SK-N-SH treated with all-trans-retinoic acid at 6 μM for 48 hours (cell line): ENCODE measurements around the gene ODAM.
"Not testable (repeated sequence)": the region's sequence is repeated elsewhere in the genome, so short reads cannot be mapped to it uniquely, and the experiment has no call there.

Experiments used
- ATAC-seq: fragments of 200-7000 bp; cut with Tn5 transposase; 3 replicates; pipeline ENCODE4 v1.9.1; 2020; ENCODE audit warnings: mild to moderate bottlenecking, moderate library complexity
- ARNTL ChIP-seq: fragments of 450-650 bp; formaldehyde crosslinking; IDR thresholded peaks from 2 replicates; pipeline ENCODE4 v1.5.0; 2020; ENCODE audit warnings: low read depth, mild to moderate bottlenecking, moderate library complexity, borderline replicate concordance
- CREB5 ChIP-seq: fragments of 250-450 bp; sonication (Bioruptor Pico); IDR thresholded peaks from 2 replicates; pipeline ENCODE4 v1.5.1; 2020; ENCODE audit warnings: low read depth, mild to moderate bottlenecking, moderate library complexity
- CSDC2 ChIP-seq: fragments of 250-450 bp; sonication (Bioruptor Pico); IDR thresholded peaks from 2 replicates; pipeline ENCODE4 v1.5.0; 2020; ENCODE audit warnings: mild to moderate bottlenecking, moderate library complexity
- CSRNP3 ChIP-seq: fragments of 250-450 bp; sonication (Bioruptor Pico); IDR thresholded peaks from 2 replicates; pipeline ENCODE4 v1.5.1; 2021; ENCODE audit warnings: mild to moderate bottlenecking, moderate library complexity
- ESRRG ChIP-seq: fragments of 250-450 bp; sonication (Bioruptor Pico); IDR thresholded peaks from 2 replicates; pipeline ENCODE4 v1.6.1; 2021; ENCODE audit warnings: mild to moderate bottlenecking
- GLIS3 ChIP-seq: fragments of 250-450 bp; sonication (Bioruptor Pico); IDR thresholded peaks from 2 replicates; pipeline ENCODE4 v1.5.0; 2020; ENCODE audit warnings: mild to moderate bottlenecking, moderate library complexity
- ISL1 ChIP-seq: fragments of 250-450 bp; sonication (Bioruptor Pico); IDR thresholded peaks from 2 replicates; pipeline ENCODE4 v2.1.2; 2022; ENCODE audit warnings: mild to moderate bottlenecking, moderate library complexity
- PATZ1 ChIP-seq: fragments of 250-450 bp; sonication (Bioruptor Pico); IDR thresholded peaks from 2 replicates; pipeline ENCODE4 v1.8.0; 2020; ENCODE audit warnings: mild to moderate bottlenecking, moderate library complexity, borderline replicate concordance
- PPARA ChIP-seq: fragments of 250-450 bp; sonication (Bioruptor Pico); IDR thresholded peaks from 2 replicates; pipeline ENCODE4 v1.5.0; 2020; ENCODE audit warnings: mild to moderate bottlenecking, borderline replicate concordance
- SNAI2 ChIP-seq: fragments of 250-450 bp; sonication (Bioruptor Pico); IDR thresholded peaks from 2 replicates; pipeline ENCODE4 v1.5.0; 2020; ENCODE audit warnings: mild to moderate bottlenecking, moderate library complexity
- TCF4 ChIP-seq: fragments of 250-450 bp; sonication (Bioruptor Pico); IDR thresholded peaks from 2 replicates; pipeline ENCODE4 v1.8.0; 2021; ENCODE audit warnings: mild to moderate bottlenecking, moderate library complexity, borderline replicate concordance
- TOX ChIP-seq: fragments of 250-450 bp; sonication (Bioruptor Pico); IDR thresholded peaks from 2 replicates; pipeline ENCODE4 v1.8.0; 2021; ENCODE audit warnings: mild to moderate bottlenecking, moderate library complexity, borderline replicate concordance
- TSHZ2 ChIP-seq: fragments of 250-450 bp; sonication (Bioruptor Pico); IDR thresholded peaks from 2 replicates; pipeline ENCODE4 v1.5.0; 2020; ENCODE audit warnings: mild to moderate bottlenecking, moderate library complexity
- ZC3H10 ChIP-seq: fragments of 250-450 bp; sonication (Bioruptor Pico); IDR thresholded peaks from 2 replicates; pipeline ENCODE4 v1.5.1; 2021; ENCODE audit warnings: mild to moderate bottlenecking, moderate library complexity
- ZFP3 ChIP-seq: fragments of 250-450 bp; sonication (Bioruptor Pico); IDR thresholded peaks from 2 replicates; pipeline ENCODE4 v1.5.0; 2020; ENCODE audit warnings: mild to moderate bottlenecking, moderate library complexity
- ZNF70 ChIP-seq: fragments of 450-650 bp; formaldehyde crosslinking; IDR thresholded peaks from 2 replicates; pipeline ENCODE4 v1.5.0; 2020; ENCODE audit warnings: mild to moderate bottlenecking, moderate library complexity

ODAM gene

GRCh38 chr4:70197842-70198241 lies 2.3 kb downstream of the ODAM start:
- no peak for ATAC-seq
- TF ChIP-seq TOX (CRISPR knock-in tag) (no peak), ZFP3 (no peak), PPARA (CRISPR knock-in tag) (no peak), ZC3H10 (CRISPR knock-in tag) (no peak), TCF4 (CRISPR knock-in tag) (no peak), TSHZ2 (no peak), ZNF70 (CRISPR knock-in tag) (no peak), GLIS3 (CRISPR knock-in tag) (no peak), ARNTL (CRISPR knock-in tag) (no peak), CREB5 (CRISPR knock-in tag) (no peak), CSRNP3 (CRISPR knock-in tag) (no peak), SNAI2 (CRISPR knock-in tag) (no peak)

- ATAC-seq: no peak
- TF ChIP-seq CSDC2 (no peak), ESRRG (no peak), TSHZ2 (no peak), SNAI2 (CRISPR knock-in tag) (no peak), ZC3H10 (CRISPR knock-in tag) (no peak), PATZ1 (CRISPR knock-in tag) (no peak), ISL1 (no peak)
These were observed 8.1 kb downstream of the ODAM start for GRCh38 chr4:70203601-70204000.

- not testable (repeated sequence) for ATAC-seq
These were observed 17.2 kb downstream of the ODAM start for GRCh38 chr4:70212752-70213151.

GRCh38 chr4:70216109-70216508 lies 20.6 kb downstream of the ODAM start:
- not testable (repeated sequence) for ATAC-seq

- ATAC-seq: not testable (repeated sequence)
These were observed 21.0 kb downstream of the ODAM start for GRCh38 chr4:70216550-70216949.

GRCh38 chr4:70221389-70221788 lies 25.9 kb downstream of the ODAM start:
- ATAC-seq: not testable (repeated sequence)

- ATAC-seq: not testable (repeated sequence)
These were observed 26.3 kb downstream of the ODAM start for GRCh38 chr4:70221818-70222217.
